ENCODE data around the gene IGSF8.

IGSF8 gene

DNA sequence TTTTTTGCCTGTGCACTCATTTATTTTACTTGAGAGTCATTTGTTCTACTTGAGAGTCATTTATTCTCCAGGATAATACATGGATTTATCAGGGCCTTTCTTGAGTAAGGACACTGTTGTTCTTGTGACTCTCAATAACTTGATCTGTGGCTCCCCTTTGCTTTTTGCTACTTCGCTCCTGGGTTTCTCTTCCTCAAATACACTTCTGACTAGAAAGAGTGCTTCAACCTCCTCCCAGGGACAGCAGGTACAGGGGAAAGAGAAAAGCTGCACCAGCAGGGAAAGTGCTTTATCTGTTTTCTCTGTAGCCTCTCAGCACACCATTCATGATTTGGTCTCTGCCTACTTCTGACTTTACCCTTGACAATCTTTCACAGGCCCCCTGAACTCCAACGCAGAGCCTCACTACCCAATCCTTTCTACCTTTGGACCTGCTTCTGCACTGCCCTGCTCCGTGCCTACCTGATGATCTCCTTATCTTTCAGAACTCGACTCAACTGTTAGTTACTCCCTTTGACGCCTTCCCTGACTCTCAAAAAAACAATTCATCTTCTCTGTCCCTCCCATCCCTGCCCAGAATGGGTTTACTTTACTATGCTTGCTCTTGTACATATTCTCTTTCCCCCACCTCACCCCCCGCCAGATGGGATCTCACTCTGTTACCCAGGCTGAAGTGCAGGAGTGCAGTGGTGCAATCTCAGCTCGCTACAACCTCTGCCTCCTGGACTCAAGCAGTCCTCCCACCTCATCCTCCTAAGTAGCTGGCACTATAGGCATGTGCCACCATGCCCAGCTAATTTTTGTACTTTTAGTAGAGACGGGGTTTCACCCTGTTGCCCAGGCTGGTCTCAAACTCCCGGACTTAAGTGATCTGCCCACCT, 51.1 kb downstream of the IGSF8 start:
- H3K4me3 ChIP-seq (ENCODE audit: low read depth, low read length), result no peak overlapping the region
- H3K9me3 ChIP-seq, result no peaks in the 10 kb centered on the region
- TF ChIP-seq, protein P1, sequence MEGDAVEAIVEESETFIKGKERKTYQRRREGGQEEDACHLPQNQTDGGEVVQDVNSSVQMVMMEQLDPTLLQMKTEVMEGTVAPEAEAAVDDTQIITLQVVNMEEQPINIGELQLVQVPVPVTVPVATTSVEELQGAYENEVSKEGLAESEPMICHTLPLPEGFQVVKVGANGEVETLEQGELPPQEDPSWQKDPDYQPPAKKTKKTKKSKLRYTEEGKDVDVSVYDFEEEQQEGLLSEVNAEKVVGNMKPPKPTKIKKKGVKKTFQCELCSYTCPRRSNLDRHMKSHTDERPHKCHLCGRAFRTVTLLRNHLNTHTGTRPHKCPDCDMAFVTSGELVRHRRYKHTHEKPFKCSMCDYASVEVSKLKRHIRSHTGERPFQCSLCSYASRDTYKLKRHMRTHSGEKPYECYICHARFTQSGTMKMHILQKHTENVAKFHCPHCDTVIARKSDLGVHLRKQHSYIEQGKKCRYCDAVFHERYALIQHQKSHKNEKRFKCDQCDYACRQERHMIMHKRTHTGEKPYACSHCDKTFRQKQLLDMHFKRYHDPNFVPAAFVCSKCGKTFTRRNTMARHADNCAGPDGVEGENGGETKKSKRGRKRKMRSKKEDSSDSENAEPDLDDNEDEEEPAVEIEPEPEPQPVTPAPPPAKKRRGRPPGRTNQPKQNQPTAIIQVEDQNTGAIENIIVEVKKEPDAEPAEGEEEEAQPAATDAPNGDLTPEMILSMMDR (IDR thresholded peaks at IDR 0.05; ENCODE audit: low read depth, low read length), result no peak
- H3K36me3 ChIP-seq, result no peaks in the 10 kb centered on the region
- no peak for DNase-seq
- peaks cover 5% of the 10 kb centered on the region; the same call in 1 of the 2 replicates for H3K4me1 ChIP-seq
- peaks cover 23% of the 10 kb centered on the region for H3K27me3 ChIP-seq

- Histone ChIP-seq H3K9me3 (no peaks in the 10 kb centered on the region), H3K4me1 (peaks cover 5% of the 10 kb centered on the region; the same call in 1 of the 2 replicates), H3K27me3 (peaks cover 20% of the 10 kb centered on the region), H3K36me3 (no peaks in the 10 kb centered on the region), H3K4me3 (ENCODE audit: low read depth, low read length) (no peak overlapping the region)
- DNase-seq, result peak; percentile 52
- TF ChIP-seq, protein P1 (IDR thresholded peaks at IDR 0.05; ENCODE audit: low read depth, low read length), result peak; percentile 63
Measured at GRCh38 chr1:160046494-160047110, 51.8 kb downstream of the IGSF8 start.

- TF ChIP-seq, protein P1 (IDR thresholded peaks at IDR 0.05; ENCODE audit: low read depth, low read length), result no peak
Measured at GRCh38 chr1:160045653-160046052, 52.8 kb downstream of the IGSF8 start.

DNA sequence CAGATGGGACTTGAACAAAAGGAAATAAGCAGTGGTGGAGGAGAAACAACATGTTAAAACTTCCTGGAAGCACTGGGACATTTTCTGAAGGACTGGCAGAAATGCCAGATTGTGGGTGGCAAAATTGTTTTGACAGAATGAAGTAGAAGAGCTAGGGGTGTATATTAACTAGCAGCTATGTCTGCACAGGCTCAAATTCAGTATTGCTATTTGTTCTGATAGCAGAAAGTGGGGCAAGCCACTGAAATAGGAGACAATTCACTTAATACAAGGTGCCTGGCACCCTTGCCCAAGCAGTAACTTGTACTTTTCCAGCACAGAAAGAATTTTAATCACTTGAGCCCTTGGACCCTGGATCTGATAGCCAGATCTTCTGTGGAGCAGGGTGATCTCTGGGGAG, 54.9 kb downstream of the IGSF8 start:
- TF ChIP-seq, protein P1 (IDR thresholded peaks at IDR 0.05; ENCODE audit: low read depth, low read length), result no peak
- DNase-seq, result no peak
- no peaks in the 10 kb centered on the region for H3K36me3 ChIP-seq
- H3K27me3 ChIP-seq, result peaks cover 17% of the 10 kb centered on the region
- no peaks in the 10 kb centered on the region for H3K9me3 ChIP-seq
- peaks cover 5% of the 10 kb centered on the region; the same call in 1 of the 2 replicates for H3K4me1 ChIP-seq
- no peak overlapping the region for H3K4me3 ChIP-seq (ENCODE audit: low read depth, low read length)

More at GRCh38 chr1:160045653-160046052, 52.8 kb downstream of the IGSF8 start:
- no peaks in the 10 kb centered on the region for H3K9me3 ChIP-seq
- H3K27me3 ChIP-seq, result peaks cover 20% of the 10 kb centered on the region
- H3K4me3 ChIP-seq (ENCODE audit: low read depth, low read length), result no peak overlapping the region
- peaks cover 5% of the 10 kb centered on the region; the same call in 1 of the 2 replicates for H3K4me1 ChIP-seq
- DNase-seq, result no peak
- H3K36me3 ChIP-seq, result no peaks in the 10 kb centered on the region

Measured in BE2C (cell line).